ENCODE results near the gene WFS1. TPM values are rescaled to one million over a fixed set of nuclear protein-coding genes. Genes with fewer than 3 reads are reported as not detected.

WFS1 gene
- total RNA-seq, 4 donors from 2014 or later, result 35.9 to 91.3 (median 38.2) TPM

DNA sequence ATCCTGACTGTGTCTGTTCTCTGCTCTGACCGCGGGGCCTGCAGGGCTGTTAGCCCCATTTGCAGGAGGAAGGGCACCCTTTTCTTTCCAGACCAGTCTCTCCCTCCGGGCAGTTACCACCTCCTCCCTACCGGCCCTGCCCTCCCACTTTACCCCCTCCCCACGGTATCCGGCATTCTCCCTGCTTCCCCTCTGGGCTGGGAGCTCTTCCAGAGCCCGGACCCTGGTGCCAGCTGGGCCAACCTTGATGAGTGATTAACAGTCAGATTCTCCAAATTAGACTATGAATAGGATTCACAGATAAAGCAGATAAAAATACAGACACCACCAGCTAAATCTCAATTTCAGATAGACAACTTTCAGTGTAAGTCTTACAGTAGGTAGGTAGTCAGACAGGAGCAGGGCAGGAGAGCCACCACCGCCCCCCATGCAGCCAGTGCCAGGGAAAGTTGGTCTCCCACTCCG, 23.4 kb upstream of the WFS1 start:
- no peak for TF ChIP-seq CTCF (IDR thresholded peaks at IDR 0.05)
- no peak for ATAC-seq (ENCODE audit: low FRiP score)
- no peak for DNase-seq (ENCODE audit: low spot score)

DNA sequence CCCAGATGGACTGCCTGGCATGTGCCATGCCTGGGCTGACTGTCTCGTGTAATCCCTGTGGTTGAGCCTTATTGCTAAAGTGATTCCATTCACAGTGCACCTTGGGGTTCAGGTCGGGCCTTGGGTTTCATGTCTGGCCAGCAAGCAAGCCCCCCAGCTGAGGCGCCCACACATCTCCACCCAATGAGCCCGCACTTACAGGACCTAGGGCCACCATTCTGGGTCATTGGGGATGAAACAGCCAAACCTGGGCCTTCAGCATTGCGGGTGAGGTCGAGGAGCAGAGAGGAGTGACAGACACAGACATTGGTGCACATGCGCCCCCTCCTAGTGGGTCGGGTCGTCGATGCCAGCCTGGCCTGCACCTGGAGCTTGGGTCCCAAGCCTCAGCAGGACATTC, 21.3 kb upstream of the WFS1 start:
- no peak for DNase-seq (ENCODE audit: low spot score)
- ATAC-seq (ENCODE audit: low FRiP score), result no peak
- TF ChIP-seq CTCF (IDR thresholded peaks at IDR 0.05), result no peak

- DNase-seq (ENCODE audit: low spot score) (no peak), ATAC-seq (ENCODE audit: low FRiP score) (no peak)
- peak in 2 of 3 donors; percentile 43 to 63 for TF ChIP-seq CTCF (IDR thresholded peaks at IDR 0.05)
Measured at GRCh38 chr4:6250235-6250983, 19.2 kb upstream of the WFS1 start.

- DNase-seq (ENCODE audit: low spot score), result no peak
- ATAC-seq (ENCODE audit: low FRiP score), result no peak
- TF ChIP-seq CTCF (IDR thresholded peaks at IDR 0.05), result no peak
Measured at GRCh38 chr4:6250984-6251295, 18.7 kb upstream of the WFS1 start.

- TF ChIP-seq CTCF (IDR thresholded peaks at IDR 0.05), result no peak
- ATAC-seq (ENCODE audit: low FRiP score), result no peak
- no peak for DNase-seq (ENCODE audit: low spot score)
Measured at GRCh38 chr4:6251365-6251764, 18.3 kb upstream of the WFS1 start.

DNA sequence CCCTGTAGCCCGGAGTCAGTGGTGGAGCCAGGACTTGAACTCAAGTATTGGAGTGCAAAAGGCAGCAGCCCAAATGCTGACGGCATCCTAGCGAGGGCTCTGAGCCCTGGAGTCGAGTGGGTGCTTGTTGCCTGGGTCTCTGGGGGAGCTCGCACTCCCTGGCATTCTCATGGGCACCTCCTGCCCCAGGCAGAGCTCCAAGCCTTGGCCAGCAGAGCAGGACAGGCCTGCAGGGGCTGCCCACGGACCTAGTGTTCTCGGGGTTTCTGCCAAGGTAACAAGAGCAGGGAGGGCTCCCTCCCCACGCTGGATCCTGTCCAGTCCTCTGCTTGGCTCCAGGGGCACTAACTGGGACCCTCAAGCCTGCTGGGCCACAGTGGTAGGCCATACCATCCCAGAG, 17.6 kb upstream of the WFS1 start:
- ATAC-seq (ENCODE audit: low FRiP score) (no peak), DNase-seq (ENCODE audit: low spot score) (no peak)
- TF ChIP-seq CTCF (IDR thresholded peaks at IDR 0.05), result no peak

DNA sequence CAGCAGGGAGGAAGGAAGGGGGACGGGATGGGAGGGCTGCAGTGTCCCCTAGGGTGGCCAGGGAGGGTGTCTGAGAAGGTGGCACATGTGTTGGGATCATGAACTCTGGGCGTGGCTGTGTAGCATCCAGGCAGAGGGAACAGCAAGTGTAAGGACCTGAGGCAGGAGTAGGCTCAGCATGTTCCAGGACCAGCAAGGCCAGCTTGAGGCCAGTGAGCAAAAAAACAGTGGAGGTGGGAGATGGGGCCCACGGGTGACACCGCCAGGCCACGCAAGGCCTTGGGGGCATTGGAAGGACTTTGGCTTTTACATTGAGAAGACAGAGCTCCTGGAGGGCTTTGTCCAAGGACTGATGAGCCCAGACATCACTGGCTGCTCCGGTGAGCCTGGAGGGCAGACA, 16.5 kb upstream of the WFS1 start:
- DNase-seq (ENCODE audit: low spot score) (no peak), ATAC-seq (ENCODE audit: low FRiP score) (no peak)
- TF ChIP-seq CTCF (IDR thresholded peaks at IDR 0.05), result no peak

Data from omental fat pad (tissue), 4 donors.